Stimulated activated CD4-positive, alpha-beta T cell treated with anti-CD3 and anti-CD28 coated beads, Interleukin-12 subunit alpha, Interleukin-12 subunit beta, amount 100 ng/mL, for 24 hours (primary cell): ENCODE measurements around the gene ELF3.
"Not testable (repeated sequence)": the region's sequence is repeated elsewhere in the genome, so short reads cannot be mapped to it uniquely, and the experiment has no call there.

Experiments
- DNase-seq, 2 experiments: peaks; one replicate each; pipeline ENCODE4 v3.0.0-alpha.2; 2020; ENCODE audit warnings: low read depth in 2 of 2

The ELF3 gene

GRCh38 chr1:202034683-202035462 lies 24.5 kb downstream of the ELF3 start:
- DNase-seq, result no peak

DNA sequence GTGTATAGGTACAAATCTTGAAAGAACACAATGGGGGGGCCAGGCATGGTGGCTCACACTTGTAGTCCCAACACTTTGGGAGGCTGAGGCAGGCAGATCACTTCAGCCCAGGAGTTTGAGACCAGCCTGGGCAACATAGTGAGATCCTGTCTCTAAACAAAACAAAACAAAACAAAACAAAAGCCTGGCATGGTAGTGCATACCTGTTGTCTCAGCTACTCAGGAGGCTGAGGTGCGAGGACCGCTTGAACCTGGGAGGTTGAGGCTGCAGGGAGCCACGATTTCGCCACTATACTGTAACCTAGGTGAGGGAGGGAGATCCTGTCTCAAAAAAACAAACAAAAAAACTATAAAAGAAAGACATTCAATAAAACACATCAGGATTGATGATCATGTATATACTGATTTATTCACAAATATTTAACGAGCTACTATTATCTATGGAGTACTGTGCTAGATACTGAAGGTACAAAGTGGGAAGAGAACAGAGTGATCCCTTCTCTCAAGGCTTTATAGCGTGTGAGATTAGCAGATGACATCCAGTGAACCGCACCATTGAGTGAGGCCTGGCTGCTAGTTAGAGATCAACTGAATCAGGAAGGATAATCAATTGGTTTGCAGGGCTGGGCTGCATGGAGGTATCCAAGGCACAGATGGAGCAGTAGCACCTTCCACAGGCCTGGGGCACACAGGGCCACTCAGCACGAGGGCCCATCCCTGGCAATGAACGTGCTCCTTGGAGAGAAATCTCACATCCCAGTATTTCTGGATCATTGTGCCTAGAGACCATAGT lies 26.4 kb downstream of the ELF3 start:
- no peak for DNase-seq

DNA sequence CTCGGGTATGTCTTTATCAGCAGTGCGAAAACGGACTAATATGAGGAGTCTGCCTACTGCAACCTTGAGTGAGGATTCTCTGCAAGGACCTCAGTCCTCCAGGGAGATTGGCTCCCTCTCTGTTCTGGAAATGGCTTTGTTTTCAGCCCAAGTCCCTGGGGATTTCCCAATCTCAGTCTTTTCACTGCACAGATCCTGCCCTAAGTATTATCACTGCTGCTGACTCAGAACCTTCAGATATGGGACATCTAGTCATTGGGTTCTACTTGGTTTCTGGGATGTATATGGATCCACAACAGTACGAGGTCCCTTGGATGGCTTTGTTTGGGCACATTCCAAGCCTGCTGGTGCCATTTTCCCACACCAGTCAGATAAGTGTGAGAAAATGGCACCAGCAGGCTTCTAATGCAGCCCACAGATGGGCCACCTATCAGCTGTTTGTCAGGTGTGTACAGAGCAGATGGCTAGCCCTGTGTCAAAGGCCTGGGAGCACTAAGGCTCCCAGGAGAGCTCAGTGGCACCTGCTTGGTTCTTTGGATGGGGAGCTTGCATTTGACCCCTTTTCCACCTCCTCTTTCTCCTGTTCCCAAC lies 27.4 kb downstream of the ELF3 start:
- DNase-seq, result no peak

GRCh38 chr1:202038688-202039346 lies 28.4 kb downstream of the ELF3 start:
- no peak for DNase-seq

GRCh38 chr1:202045705-202046104 lies 35.3 kb downstream of the ELF3 start:
- DNase-seq, result no peak

GRCh38 chr1:202046227-202046626 lies 35.8 kb downstream of the ELF3 start:
- DNase-seq, result no peak

DNA sequence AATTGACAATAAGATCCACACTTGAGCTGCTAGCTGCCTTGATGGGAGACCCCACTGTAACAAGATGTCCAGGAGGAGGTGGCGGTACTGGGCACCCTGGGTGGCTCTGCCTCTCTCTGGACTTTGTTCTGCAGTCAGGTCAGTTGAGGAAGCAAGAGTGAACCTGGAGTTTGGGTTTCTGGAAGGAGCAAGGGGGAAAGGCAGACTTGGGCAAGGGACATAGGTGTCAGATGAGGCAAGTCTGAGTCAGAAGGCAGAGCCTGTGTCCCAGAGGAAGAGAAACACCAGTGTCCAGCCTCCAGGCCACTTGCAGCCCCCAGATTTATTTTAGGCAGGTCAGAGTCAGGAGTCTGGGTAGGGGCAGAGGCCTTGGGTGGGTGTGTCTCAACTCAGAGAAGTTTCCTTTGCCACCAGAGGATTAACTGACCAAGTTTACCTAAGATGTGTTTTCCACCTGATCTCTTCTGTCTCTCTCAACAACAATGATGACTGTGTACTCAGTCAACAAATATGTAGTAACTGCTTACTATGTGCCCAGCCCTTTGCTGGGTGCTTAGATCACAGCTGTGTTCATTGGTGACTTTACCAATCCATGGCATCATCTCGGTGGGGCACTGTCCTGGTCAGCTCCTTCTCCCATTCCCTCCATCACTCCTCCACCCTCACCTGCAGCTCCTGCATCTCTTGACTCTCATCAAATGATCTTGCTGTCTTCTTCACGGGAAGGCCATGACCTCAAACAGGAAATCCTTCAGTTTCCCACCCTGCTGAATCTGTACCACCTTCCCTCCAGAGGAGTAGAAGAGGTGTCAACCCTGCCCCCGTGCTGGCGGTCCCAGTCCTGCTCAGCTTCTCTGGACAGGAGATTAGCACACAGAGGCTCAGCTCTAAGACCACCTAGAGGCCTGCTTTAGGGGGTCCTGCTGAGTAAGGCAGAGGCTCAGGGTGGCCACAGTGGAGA lies 36.6 kb downstream of the ELF3 start:
- DNase-seq, result no peak

GRCh38 chr1:202047977-202048376 lies 37.6 kb downstream of the ELF3 start:
- DNase-seq, result no peak

GRCh38 chr1:202049129-202049528 lies 38.7 kb downstream of the ELF3 start:
- no peak for DNase-seq

DNA sequence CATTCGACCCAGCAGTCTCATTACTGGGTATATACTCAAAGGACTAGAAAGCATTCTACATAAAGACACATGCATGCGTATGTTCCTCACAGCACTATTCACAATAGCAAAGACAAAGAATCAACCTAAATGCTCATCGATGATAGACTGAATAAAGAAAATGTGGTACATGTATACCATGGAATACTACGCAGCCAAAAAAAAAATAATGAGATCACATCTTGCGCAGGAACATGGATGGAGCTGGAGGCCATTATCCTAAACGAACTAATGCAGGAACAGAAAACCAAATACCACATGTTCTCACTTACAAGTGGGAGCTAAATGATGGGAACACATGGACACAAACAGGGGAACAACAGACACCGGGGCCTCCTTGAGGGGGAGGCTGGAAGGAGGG lies 43.7 kb downstream of the ELF3 start:
- DNase-seq, result no peak

DNA sequence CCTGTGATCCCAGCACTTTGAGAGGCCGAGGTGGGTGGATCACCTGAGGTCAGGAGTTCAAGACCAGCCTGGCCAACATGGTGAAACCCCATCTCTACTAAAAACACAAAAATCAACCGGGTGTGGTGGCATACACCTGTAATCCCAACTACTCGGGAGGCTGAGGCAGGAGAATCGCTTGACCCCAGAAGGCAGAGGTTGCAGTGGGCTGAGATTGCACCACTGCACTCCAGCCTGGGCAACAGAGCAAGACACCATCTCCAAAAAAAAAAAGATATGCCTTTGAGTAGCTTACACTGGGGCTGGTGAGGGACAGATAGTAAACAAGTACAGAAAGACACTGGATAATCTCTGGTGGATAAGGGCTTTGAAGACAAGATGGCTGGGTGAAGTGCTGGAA lies 44.3 kb downstream of the ELF3 start:
- not testable (repeated sequence) for DNase-seq

DNA sequence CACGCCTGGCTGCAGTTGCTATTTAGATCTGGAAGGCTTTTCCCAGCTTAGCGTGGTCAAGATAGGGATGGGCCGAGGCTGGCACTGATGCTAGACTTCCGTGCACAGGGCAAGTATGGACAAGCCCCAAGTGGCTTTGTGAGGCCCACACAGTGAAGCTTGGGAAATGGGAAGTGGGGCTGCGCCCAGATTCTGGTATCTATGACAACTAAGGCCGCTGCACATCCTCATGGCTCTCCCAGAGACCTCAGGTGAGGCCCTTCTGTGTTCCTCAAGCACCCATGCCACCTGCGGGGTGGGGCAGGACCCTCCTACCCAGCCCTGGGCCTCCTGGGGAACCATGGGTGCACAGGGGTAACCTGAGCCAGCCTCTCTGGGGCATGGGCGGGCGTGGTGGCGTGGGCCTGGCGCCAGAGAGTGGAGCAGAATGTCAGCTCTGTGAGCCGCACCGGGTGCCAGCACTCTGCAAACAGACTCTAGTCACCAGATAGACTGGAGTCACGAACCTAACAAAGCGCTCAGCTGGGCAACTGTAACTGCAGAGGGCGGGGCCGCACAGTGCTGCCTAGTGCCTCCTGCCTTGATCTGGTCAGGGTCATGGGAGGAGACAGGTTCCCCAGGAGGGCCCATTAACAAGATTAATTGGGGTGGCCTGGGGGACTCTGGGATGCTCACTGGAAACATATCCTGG lies 46.4 kb downstream of the ELF3 start:
- no peak for DNase-seq

DNA sequence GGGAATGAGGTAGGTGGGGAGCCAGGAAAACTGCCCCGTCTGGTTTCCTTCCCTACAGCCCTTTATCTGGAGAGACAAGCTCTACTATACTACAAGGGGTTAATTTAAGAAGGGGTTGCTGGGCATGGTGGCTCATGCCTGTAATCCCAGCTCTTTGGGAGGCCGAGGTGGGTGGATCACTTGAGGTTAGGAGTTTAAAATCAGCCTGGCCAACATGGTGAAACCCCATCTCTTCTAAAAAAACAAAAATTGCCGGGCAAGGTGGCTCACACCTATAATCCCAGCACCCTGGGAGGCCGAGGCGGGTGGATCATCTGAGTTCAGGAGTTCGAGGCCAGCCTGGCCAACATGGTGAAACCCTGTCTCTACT lies 46.9 kb downstream of the ELF3 start:
- not testable (repeated sequence) for DNase-seq

DNA sequence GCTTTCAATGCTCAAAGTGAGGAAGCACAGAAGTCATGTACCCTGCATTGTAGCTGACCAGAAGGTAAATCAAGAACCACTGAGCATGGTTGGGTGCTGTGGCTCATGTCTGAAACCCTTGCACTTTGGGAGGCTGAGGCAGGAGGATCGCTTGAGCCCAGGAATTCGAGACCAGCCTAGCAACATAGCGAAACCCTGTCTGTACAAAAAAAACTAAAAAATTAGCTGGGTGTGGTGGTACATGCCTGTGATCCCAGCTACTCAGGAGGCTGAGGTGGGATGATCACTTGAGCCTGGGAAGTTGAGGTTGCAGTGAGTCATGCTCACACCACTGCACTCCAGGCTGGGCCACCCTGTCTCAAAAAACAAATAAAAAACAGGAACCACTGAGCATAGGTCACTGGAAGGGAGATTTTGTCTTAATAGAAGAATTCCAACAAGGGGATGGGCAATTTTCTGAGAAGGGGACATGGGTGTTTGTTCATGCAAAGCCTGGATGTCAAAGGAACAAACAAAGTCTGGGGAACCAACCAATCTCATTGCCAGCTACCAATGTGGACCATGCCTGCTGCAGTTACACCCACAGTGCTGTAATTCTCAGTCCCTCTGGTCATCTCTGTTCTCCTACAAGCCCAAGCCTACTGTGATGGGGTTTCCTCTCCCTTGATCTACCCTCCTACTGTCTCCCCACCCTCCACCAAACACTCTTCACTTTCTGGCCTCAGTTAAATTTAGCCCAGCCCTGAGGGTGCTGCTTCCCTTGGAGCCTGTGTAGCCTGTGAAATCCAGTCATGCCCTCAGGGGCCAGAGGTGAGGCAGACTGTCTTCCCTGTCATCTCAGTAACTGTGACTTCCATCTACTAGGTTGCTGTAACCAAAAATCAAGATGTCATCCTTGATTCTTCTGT lies 47.9 kb downstream of the ELF3 start:
- DNase-seq, result no peak

- DNase-seq, result no peak
Observed at GRCh38 chr1:202061055-202061454, 50.7 kb downstream of the ELF3 start.

- DNase-seq, result not testable (repeated sequence)
Observed at GRCh38 chr1:202061787-202062186, 51.4 kb downstream of the ELF3 start.

- not testable (repeated sequence) for DNase-seq
Observed at GRCh38 chr1:202062636-202063035, 52.2 kb downstream of the ELF3 start.

GRCh38 chr1:202063093-202063492 lies 52.7 kb downstream of the ELF3 start:
- no peak for DNase-seq

- not testable (repeated sequence) for DNase-seq
Observed at GRCh38 chr1:202064889-202065312, 54.5 kb downstream of the ELF3 start.
